HEK293 (cell line): ENCODE results near the gene KCNT1.
A peak's percentile ranks its signal among the peaks of the same experiment; 100 is the strongest.

Experiments
- CTCF ChIA-PET: fragments of 350-600 bp; formaldehyde crosslinking; extraction: SDS; loops from one replicate; lab custom pipeline; 2021; ENCODE audit warnings: antibody characterized with exemption; lab: Yijun Ruan, JAX
- POLR2A ChIA-PET: fragments of 300-600 bp; formaldehyde crosslinking; extraction: SDS; loops from one replicate; lab custom pipeline; 2020; ENCODE audit warnings: antibody characterized with exemption, inconsistent platforms; lab: Yijun Ruan, JAX
- H3K27ac ChIP-seq: fragments of 200-500 bp; sonication (Bioruptor generic); 2 replicates; pipeline ENCODE4 v1.5.1; 2014; ENCODE audit warnings: low read depth, low read length, control low read depth, inconsistent platforms; ENCODE audit errors: extremely low read depth
- H3K36me3 ChIP-seq, 2 experiments: fragments of 200-500 bp in 1 of 2; sonication (Bioruptor generic) in 1 of 2; 1 replicate in 1 of 2; 2 replicates in 1 of 2; pipeline ENCODE4 v1.5.1; 2014 to 2017; ENCODE audit warnings: inconsistent platforms in 2 of 2, low read length in 2 of 2; ENCODE audit not compliant: control insufficient read depth in 2 of 2, insufficient read depth in 1 of 2
- H3K4me1 ChIP-seq: fragments of 200-500 bp; sonication (Bioruptor generic); 2 replicates; pipeline ENCODE4 v1.5.1; 2014; ENCODE audit warnings: mild to moderate bottlenecking, low read length, inconsistent platforms; ENCODE audit not compliant: control insufficient read depth, insufficient read depth
- H3K4me3 ChIP-seq: 2 replicates; pipeline ENCODE4 v1.5.1; 2011; ENCODE audit warnings: low read depth, mild to moderate bottlenecking, control low read depth, low read length, moderate library complexity
- H3K9me3 ChIP-seq: fragments of 200-500 bp; sonication (Bioruptor generic); 2 replicates; pipeline ENCODE4 v1.5.1; 2014; ENCODE audit warnings: low read depth, low read length, inconsistent platforms; ENCODE audit not compliant: control insufficient read depth, insufficient read depth
- GLIS1 ChIP-seq: fragments of 450-650 bp; formaldehyde crosslinking; IDR thresholded peaks from 2 replicates; pipeline ENCODE4 v1.5.1; 2016; ENCODE audit warnings: missing biosample characterization, missing genetic modification characterization
- KLF1 ChIP-seq: fragments of 450-650 bp; formaldehyde crosslinking; IDR thresholded peaks from 2 replicates; pipeline ENCODE4 v1.5.1; 2016; ENCODE audit warnings: missing biosample characterization, missing genetic modification characterization
- KLF9 ChIP-seq: fragments of 450-650 bp; formaldehyde crosslinking; IDR thresholded peaks from 2 replicates; pipeline ENCODE4 v1.5.1; 2016; ENCODE audit warnings: missing biosample characterization, missing genetic modification characterization, low read depth
- PBX3 ChIP-seq: sonication (generic); formaldehyde crosslinking; IDR thresholded peaks from 2 replicates; pipeline ENCODE4 v1.8.1; 2022; ENCODE audit warnings: mild to moderate bottlenecking, moderate library complexity, missing genetic modification reagents
- YY2 ChIP-seq: fragments of 450-650 bp; formaldehyde crosslinking; IDR thresholded peaks from 2 replicates; pipeline ENCODE4 v1.5.1; 2016; ENCODE audit warnings: missing biosample characterization, missing genetic modification characterization
- ZBTB11 ChIP-seq: fragments of 450-650 bp; formaldehyde crosslinking; conservative IDR thresholded peaks from 2 replicates; pipeline ENCODE4 v1.5.1; 2016; ENCODE audit warnings: low read depth, missing biosample characterization, missing genetic modification characterization
- ZBTB8A ChIP-seq: fragments of 450-650 bp; formaldehyde crosslinking; IDR thresholded peaks from 2 replicates; pipeline ENCODE4 v1.5.1; 2016; ENCODE audit warnings: missing biosample characterization, missing genetic modification characterization
- ZNF10 ChIP-seq: fragments of 450-650 bp; formaldehyde crosslinking; IDR thresholded peaks from 2 replicates; pipeline ENCODE4 v1.5.1; 2017; ENCODE audit warnings: missing biosample characterization, missing genetic modification characterization
- ZNF138 ChIP-seq: fragments of 450-650 bp; formaldehyde crosslinking; IDR thresholded peaks from 2 replicates; pipeline ENCODE4 v1.5.1; 2016; ENCODE audit warnings: missing biosample characterization, missing genetic modification characterization, borderline replicate concordance
- ZNF148 ChIP-seq: fragments of 450-650 bp; formaldehyde crosslinking; IDR thresholded peaks from 2 replicates; pipeline ENCODE4 v1.5.0; 2017; ENCODE audit warnings: missing biosample characterization, missing genetic modification characterization, borderline replicate concordance
- ZNF169 ChIP-seq: fragments of 450-650 bp; formaldehyde crosslinking; IDR thresholded peaks from 2 replicates; pipeline ENCODE4 v1.5.1; 2016; ENCODE audit warnings: missing biosample characterization, missing genetic modification characterization
- ZNF202 ChIP-seq: fragments of 450-650 bp; formaldehyde crosslinking; IDR thresholded peaks from 2 replicates; pipeline ENCODE4 v1.5.1; 2016; ENCODE audit warnings: missing biosample characterization, missing genetic modification characterization, borderline replicate concordance
- ZNF248 ChIP-seq: fragments of 450-650 bp; formaldehyde crosslinking; IDR thresholded peaks from 2 replicates; pipeline ENCODE4 v1.5.1; 2017; ENCODE audit warnings: missing biosample characterization, missing genetic modification characterization
- ZNF341 ChIP-seq: fragments of 450-650 bp; formaldehyde crosslinking; IDR thresholded peaks from 2 replicates; pipeline ENCODE4; 2016; ENCODE audit warnings: low read depth, missing biosample characterization, missing genetic modification characterization
- ZNF366 ChIP-seq: fragments of 450-650 bp; formaldehyde crosslinking; conservative IDR thresholded peaks from 2 replicates; pipeline ENCODE4 v1.5.1; 2016; ENCODE audit warnings: missing biosample characterization, missing genetic modification characterization
- ZNF423 ChIP-seq: fragments of 450-650 bp; formaldehyde crosslinking; IDR thresholded peaks from 2 replicates; pipeline ENCODE4 v1.5.1; 2016; ENCODE audit warnings: missing biosample characterization, missing genetic modification characterization
- ZNF514 ChIP-seq: fragments of 450-650 bp; formaldehyde crosslinking; IDR thresholded peaks from 2 replicates; pipeline ENCODE4 v1.5.1; 2016; ENCODE audit warnings: missing biosample characterization, missing genetic modification characterization
- ZNF596 ChIP-seq: fragments of 450-650 bp; IDR thresholded peaks from 2 replicates; pipeline ENCODE4 v1.5.0; 2018; ENCODE audit warnings: missing biosample characterization, mild to moderate bottlenecking, missing genetic modification characterization, moderate library complexity
- ZNF626 ChIP-seq: fragments of 450-650 bp; sonication (Bioruptor Pico); formaldehyde crosslinking; IDR thresholded peaks from 2 replicates; pipeline ENCODE4 v1.5.1; 2018; ENCODE audit warnings: missing biosample characterization, missing genetic modification characterization, inconsistent platforms
- ZNF747 ChIP-seq: fragments of 450-650 bp; formaldehyde crosslinking; IDR thresholded peaks from 2 replicates; pipeline ENCODE4 v1.5.1; 2016; ENCODE audit warnings: missing biosample characterization, missing genetic modification characterization
- ZNF76 ChIP-seq: fragments of 450-650 bp; formaldehyde crosslinking; IDR thresholded peaks from 2 replicates; pipeline ENCODE4; 2016; ENCODE audit warnings: low read depth, missing biosample characterization, missing genetic modification characterization, borderline replicate concordance
- ZSCAN30 ChIP-seq: fragments of 450-650 bp; IDR thresholded peaks from 2 replicates; pipeline ENCODE4 v1.5.1; 2018; ENCODE audit warnings: missing biosample characterization, mild to moderate bottlenecking, missing genetic modification characterization, moderate library complexity

KCNT1 gene

GRCh38 chr9:135732569-135733257, 30.7 kb downstream of the KCNT1 start:
- H3K9me3 ChIP-seq, result no peaks in the 10 kb centered on the region
- TF ChIP-seq YY2 (tag by site-specific recombination) (no peak), ZNF76 (tag by site-specific recombination) (no peak), ZNF341 (tag by site-specific recombination) (no peak), ZNF514 (tag by site-specific recombination) (no peak), KLF9 (tag by site-specific recombination) (0 out of 2 replicates have a peak, but pooled peaks have one; percentile 14), KLF1 (tag by site-specific recombination) (no peak), ZNF10 (tag by site-specific recombination) (no peak), ZNF366 (tag by site-specific recombination) (0 out of 2 replicates have a peak, but pooled peaks have one; percentile 54), ZNF202 (tag by site-specific recombination) (no peak), ZNF138 (no peak), ZNF747 (tag by site-specific recombination) (no peak), ZBTB8A (no peak), ZNF169 (tag by site-specific recombination) (no peak), GLIS1 (tag by site-specific recombination) (peak; percentile 80), ZBTB11 (tag by site-specific recombination) (no peak), ZNF596 (tag by site-specific recombination) (peak; percentile 63; the same call in 1 of the 2 replicates), ZSCAN30 (tag by site-specific recombination) (no peak), ZNF626 (no peak), PBX3 (CRISPR knock-in tag) (no peak), ZNF423 (tag by site-specific recombination) (no peak), ZNF248 (no peak), ZNF148 (tag by site-specific recombination) (no peak)
- TF ChIP-seq, all 188 proteins: peak for 4
- Histone ChIP-seq H3K4me3 (no peak overlapping the region), H3K4me1 (no peaks in the 10 kb centered on the region), H3K36me3 (no peaks in the 10 kb centered on the region), H3K27ac (no peak overlapping the region)
- POLR2A ChIA-PET, result no interaction called here
- CTCF ChIA-PET, result no interaction called here
